B cell (primary cell): Measurements from ENCODE around the gene PCDHB3. TPM values are rescaled to one million over a fixed set of nuclear protein-coding genes. Genes with fewer than 3 reads are reported as not detected.

ENCODE experiments used
- ATAC-seq: fragments of 200-7000 bp; cut with Tn5 transposase; one replicate; pipeline ENCODE4 v1.10.0; 2021; ENCODE audit warnings: low read depth, mild to moderate bottlenecking, moderate number of reproducible peaks, moderate library complexity
- CTCF ChIA-PET: fragments of 350-600 bp; sonication (Branson Sonifier 250); formaldehyde crosslinking; loops from one replicate; lab custom pipeline; 2021; ENCODE audit warnings: antibody characterized with exemption, inconsistent platforms; lab: Charles Lee
- POLR2A ChIA-PET: fragments of 350-600 bp; sonication (Branson Sonifier 250); formaldehyde crosslinking; loops from one replicate; lab custom pipeline; 2021; ENCODE audit warnings: antibody characterized with exemption; lab: Charles Lee
- DNase-seq: peaks from one replicate; pipeline ENCODE4 v3.0.0; 2013
- H2AFZ ChIP-seq: 2 replicates; pipeline ENCODE4 v1.6.1; 2012; ENCODE audit warnings: mild to moderate bottlenecking, low read depth, low read length; ENCODE audit not compliant: insufficient read depth, poor library complexity, severe bottlenecking
- H3K27ac ChIP-seq, 2 donors: 1 replicate in 1 of 2; 2 replicates in 1 of 2; pipeline ENCODE4 v1.5.1; 2012 to 2013; ENCODE audit warnings: low read length in 2 of 2, mild to moderate bottlenecking in 2 of 2, moderate library complexity in 1 of 2
- H3K27me3 ChIP-seq, 4 experiments: fragments of 200-600 bp in 1 of 4; sonication (generic) in 1 of 4; replicated peaks in 1 of 4; 1 replicate in 2 of 4; 2 replicates in 2 of 4; pipeline versions ENCODE4 v1.6.1 to v1.7.0; 2013 to 2016; ENCODE audit warnings: low read length in 3 of 4, mild to moderate bottlenecking in 2 of 4, mixed read lengths in 1 of 4, moderate library complexity in 1 of 4; ENCODE audit not compliant: insufficient read depth in 4 of 4, control insufficient read depth in 3 of 4; ENCODE audit errors: control extremely low read depth in 1 of 4
- H3K36me3 ChIP-seq, 2 experiments: replicated peaks in 1 of 2; 1 replicate in 1 of 2; 2 replicates in 1 of 2; pipeline versions ENCODE4 v1.6.1 to v1.7.1; 2013; ENCODE audit warnings: low read length in 1 of 2; ENCODE audit not compliant: insufficient read depth in 2 of 2, control insufficient read depth in 1 of 2; ENCODE audit errors: control extremely low read depth in 1 of 2, extremely low read depth in 1 of 2
- H3K4me1 ChIP-seq, 2 donors: fragments of 200-600 bp in 1 of 2; sonication (generic) in 1 of 2; 1 replicate in 1 of 2; 2 replicates in 1 of 2; pipeline versions ENCODE4 v1.5.1 to v1.6.1; 2013 to 2017; ENCODE audit warnings: low read length in 2 of 2; ENCODE audit not compliant: control insufficient read depth in 2 of 2, insufficient read depth in 2 of 2
- H3K4me2 ChIP-seq: replicated peaks from 2 replicates; pipeline ENCODE3; 2012; ENCODE audit warnings: mild to moderate bottlenecking, low read depth, low read length; ENCODE audit not compliant: poor library complexity, severe bottlenecking
- H3K4me3 ChIP-seq, 5 experiments: fragments of 200-600 bp in 1 of 5; sonication (generic) in 1 of 5; 1 replicate in 3 of 5; 2 replicates in 2 of 5; pipeline versions ENCODE4 v1.5.1 to v1.7.0; 2011 to 2016; ENCODE audit warnings: low read length in 4 of 5, mild to moderate bottlenecking in 4 of 5, low read depth in 2 of 5, control low read depth in 1 of 5, moderate library complexity in 1 of 5; ENCODE audit not compliant: insufficient read depth in 1 of 5; ENCODE audit errors: control extremely low read depth in 1 of 5, extremely low read depth in 1 of 5
- H3K79me2 ChIP-seq: fragments of 200-600 bp; sonication (generic); one replicate; pipeline ENCODE4 v1.6.0; 2016; ENCODE audit warnings: low read length; ENCODE audit not compliant: control insufficient read depth, insufficient read depth
- H3K9ac ChIP-seq: fragments of 200-600 bp; sonication (generic); 2 replicates; pipeline ENCODE4 v1.6.1; 2017; ENCODE audit warnings: mild to moderate bottlenecking, low read length, moderate library complexity
- H3K9me3 ChIP-seq, 3 donors: one replicate each; pipeline versions ENCODE4 v1.6.1 to v1.7.1; 2013; ENCODE audit warnings: low read length in 2 of 3; ENCODE audit not compliant: control insufficient read depth in 2 of 3, insufficient read depth in 1 of 3; ENCODE audit errors: control extremely low read depth in 1 of 3
- H4K20me1 ChIP-seq: 2 replicates; pipeline ENCODE4 v1.6.0; 2012; ENCODE audit warnings: mild to moderate bottlenecking, low read length; ENCODE audit not compliant: insufficient read depth, control insufficient read depth, poor library complexity, severe bottlenecking
- H3K27ac Mint-ChIP-seq: one replicate; pipeline ENCODE4 v1.8.0; 2021; ENCODE audit warnings: mixed read lengths
- H3K27me3 Mint-ChIP-seq: one replicate; pipeline ENCODE4 v1.8.0; 2021; ENCODE audit warnings: mixed read lengths
- H3K4me1 Mint-ChIP-seq: one replicate; pipeline ENCODE4 v1.8.0; 2021; ENCODE audit warnings: mixed read lengths
- H3K4me3 Mint-ChIP-seq: one replicate; pipeline ENCODE4 v1.8.0; 2021; ENCODE audit warnings: mixed read lengths
- H3K9me3 Mint-ChIP-seq: one replicate; pipeline ENCODE4 v1.8.0; 2022; ENCODE audit warnings: mixed read lengths; ENCODE audit not compliant: insufficient read depth
- EZH2 ChIP-seq: IDR thresholded peaks from 2 replicates; pipeline ENCODE4 v1.6.1; 2012; ENCODE audit warnings: borderline replicate concordance, low read depth, mild to moderate bottlenecking, moderate library complexity, low read length; ENCODE audit not compliant: insufficient read depth, poor library complexity, severe bottlenecking
- WGBS: methylation state at CpG from one replicate; pipeline ENCODE4 v1.1.5; 2013; ENCODE audit warnings: missing lambda C conversion rate; ENCODE audit not compliant: insufficient coverage; 5-methylcytosine and 5-hydroxymethylcytosine counted together
- intact Hi-C: fragments of 100-400 bp; cut with micrococcal nuclease; formaldehyde crosslinking; loops from one replicate; pipeline ENCODE4 v1.10.0; 2022
- polyA minus RNA-seq: library from RNA; depleted of rRNA, polyadenylated mRNA; stranded (reverse); fragments of >200 nt; gene quantifications from 2 replicates; pipeline ENCODE4 v1.2.3, GENCODE V29; 2012
- polyA plus RNA-seq: library from polyadenylated mRNA; depleted of rRNA; stranded (reverse); fragments of >200 nt; gene quantifications from 2 replicates; pipeline ENCODE4 v1.2.3, GENCODE V29; 2012
- total RNA-seq, 2 donors: library from RNA; stranded (reverse); fragments of 120-200 nt in 1 of 2; gene quantifications; 1 replicate in 1 of 2; 2 replicates in 1 of 2; pipeline versions ENCODE4 v1.2.3 to v1.2.4, GENCODE V29; 2013 to 2022
- TF ChIP-seq, protein P1 (sequence below): fragments of 200-600 bp; IDR thresholded peaks from one replicate; pipeline ENCODE4 v1.8.0; 2022; ENCODE audit warnings: antibody characterized with exemption, mild to moderate bottlenecking

PCDHB3 gene
- total RNA-seq (not detected in 2 replicates), polyA plus RNA-seq (not detected in 2 replicates), polyA minus RNA-seq (0.07 TPM in 1 of 2 replicates, not detected in the other)
- 0.09 TPM for total RNA-seq (2013)

DNA sequence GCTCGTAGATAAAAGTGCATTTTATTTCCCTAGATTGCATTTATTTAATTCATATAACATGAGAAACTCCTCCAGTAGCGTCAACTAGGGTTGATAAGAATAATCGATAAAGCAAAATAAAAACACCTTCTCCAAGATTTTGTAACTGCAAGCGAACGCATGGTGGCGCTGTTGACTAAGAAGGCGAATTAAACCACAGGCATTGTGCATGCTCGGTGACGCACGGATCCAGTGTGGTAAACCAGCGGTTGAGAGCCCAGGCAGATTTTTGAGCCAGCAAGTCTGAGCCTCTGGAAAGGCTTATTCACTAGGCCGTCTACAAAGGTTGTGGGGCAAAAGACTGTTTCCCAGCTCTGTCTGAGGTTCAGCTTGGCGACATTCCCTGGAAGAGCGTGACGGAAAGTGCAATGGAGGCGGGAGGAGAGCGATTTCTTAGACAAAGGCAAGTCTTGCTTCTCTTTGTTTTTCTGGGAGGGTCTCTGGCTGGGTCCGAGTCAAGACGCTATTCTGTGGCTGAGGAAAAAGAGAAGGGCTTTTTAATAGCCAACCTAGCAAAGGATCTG is at the start of gene PCDHB3:
Gene PCDHB3 (plus strand): TSS at position 231 of the 563 bp plus-strand sequence. CDS start 177 bp downstream, at position 408.
- TF ChIP-seq, protein P1, sequence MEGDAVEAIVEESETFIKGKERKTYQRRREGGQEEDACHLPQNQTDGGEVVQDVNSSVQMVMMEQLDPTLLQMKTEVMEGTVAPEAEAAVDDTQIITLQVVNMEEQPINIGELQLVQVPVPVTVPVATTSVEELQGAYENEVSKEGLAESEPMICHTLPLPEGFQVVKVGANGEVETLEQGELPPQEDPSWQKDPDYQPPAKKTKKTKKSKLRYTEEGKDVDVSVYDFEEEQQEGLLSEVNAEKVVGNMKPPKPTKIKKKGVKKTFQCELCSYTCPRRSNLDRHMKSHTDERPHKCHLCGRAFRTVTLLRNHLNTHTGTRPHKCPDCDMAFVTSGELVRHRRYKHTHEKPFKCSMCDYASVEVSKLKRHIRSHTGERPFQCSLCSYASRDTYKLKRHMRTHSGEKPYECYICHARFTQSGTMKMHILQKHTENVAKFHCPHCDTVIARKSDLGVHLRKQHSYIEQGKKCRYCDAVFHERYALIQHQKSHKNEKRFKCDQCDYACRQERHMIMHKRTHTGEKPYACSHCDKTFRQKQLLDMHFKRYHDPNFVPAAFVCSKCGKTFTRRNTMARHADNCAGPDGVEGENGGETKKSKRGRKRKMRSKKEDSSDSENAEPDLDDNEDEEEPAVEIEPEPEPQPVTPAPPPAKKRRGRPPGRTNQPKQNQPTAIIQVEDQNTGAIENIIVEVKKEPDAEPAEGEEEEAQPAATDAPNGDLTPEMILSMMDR, result peak; percentile 26
- no peak for TF ChIP-seq EZH2
- peaks cover 0 to 11% (median 6%) of the 10 kb centered on the region in 4 experiments for H3K27me3 ChIP-seq
- WGBS, result 16% methylated on average over 16 of the region's 19 CpGs
- Mint-ChIP-seq H3K4me3 (no peak within 1 kb of the TSS), H3K9me3 (peaks cover 3% of the 10 kb centered on the region), H3K27ac (no peak within 1 kb of the TSS), H3K27me3 (peaks cover 9% of the 10 kb centered on the region), H3K4me1 (no peaks in the 10 kb centered on the region)
- no peaks in the 10 kb centered on the region for H3K4me1 ChIP-seq
- H3K9ac ChIP-seq, result no peak within 1 kb of the TSS
- intact Hi-C loops, result no loop called here
- DNase-seq (no peak), ATAC-seq (no peak)
- no peak within 1 kb of the TSS for H2AFZ ChIP-seq
- H3K79me2 ChIP-seq, result no peaks in the 10 kb centered on the region
- H3K4me3 ChIP-seq, result no peak within 1 kb of the TSS
- H3K4me2 ChIP-seq, result no peak within 1 kb of the TSS
- no peak within 1 kb of the TSS for H3K27ac ChIP-seq
- CTCF ChIA-PET, result no interaction called here
- POLR2A ChIA-PET, result no interaction called here
- H3K9me3 ChIP-seq, result peaks cover 2 to 28% (median 3%) of the 10 kb centered on the region in 3 donors
- H4K20me1 ChIP-seq, result no peaks in the 10 kb centered on the region
- no peaks in the 10 kb centered on the region for H3K36me3 ChIP-seq
